Activated T-cell treated with anti-CD3 and anti-CD28 coated beads, Interleukin-2, amount 50 U/mL, for 48 hours (primary cell): ENCODE data around the gene CDC6.

ENCODE experiments used
- DNase-seq, 2 experiments: peaks; one replicate each; pipeline ENCODE4 v3.0.0-alpha.2; 2020

CDC6 gene

GRCh38 chr17:40323391-40324381 lies 36.0 kb downstream of the CDC6 start:
- DNase-seq: peak in 1 of 2 experiments; percentile 70

- DNase-seq: peak in 1 of 2 experiments; percentile 56
Observed at GRCh38 chr17:40325156-40326013, 37.7 kb downstream of the CDC6 start.

- DNase-seq: peak in 1 of 2 experiments; percentile 63
Observed at GRCh38 chr17:40326014-40326831, 38.5 kb downstream of the CDC6 start.

- DNase-seq: no peak
Observed at GRCh38 chr17:40326832-40327199, 39.1 kb downstream of the CDC6 start.

- DNase-seq: no peak
Observed at GRCh38 chr17:40327244-40327729, 39.6 kb downstream of the CDC6 start.

- no peak for DNase-seq
Observed at GRCh38 chr17:40327735-40328385, 40.2 kb downstream of the CDC6 start.

GRCh38 chr17:40328386-40328766 lies 40.7 kb downstream of the CDC6 start:
- DNase-seq: no peak

- DNase-seq: peak; percentile 53 to 62
Observed at GRCh38 chr17:40329839-40330794, 42.4 kb downstream of the CDC6 start.

- no peak for DNase-seq
Observed at GRCh38 chr17:40330850-40331470, 43.3 kb downstream of the CDC6 start.

- DNase-seq: no peak
Observed at GRCh38 chr17:40331743-40332641, 44.3 kb downstream of the CDC6 start.

GRCh38 chr17:40333781-40334448 lies 46.2 kb downstream of the CDC6 start:
- DNase-seq: no peak

GRCh38 chr17:40335620-40336019 lies 47.9 kb downstream of the CDC6 start:
- DNase-seq: no peak

- no peak for DNase-seq
Observed at GRCh38 chr17:40337351-40337750, 49.7 kb downstream of the CDC6 start.

- no peak for DNase-seq
Observed at GRCh38 chr17:40338058-40338457, 50.4 kb downstream of the CDC6 start.

- no peak for DNase-seq
Observed at GRCh38 chr17:40338941-40339649, 51.4 kb downstream of the CDC6 start.

GRCh38 chr17:40340327-40340726 lies 52.6 kb downstream of the CDC6 start:
- DNase-seq: no peak

- peak; percentile 88 to 91 for DNase-seq
Observed at GRCh38 chr17:40340880-40341807, 53.5 kb downstream of the CDC6 start.
